ENCODE data around the gene OR5C1. TPM values are rescaled to one million over a fixed set of nuclear protein-coding genes. Genes with fewer than 3 reads are reported as not detected.

The OR5C1 gene
- total RNA-seq, 1 donor from 2014 or later, result not detected

DNA sequence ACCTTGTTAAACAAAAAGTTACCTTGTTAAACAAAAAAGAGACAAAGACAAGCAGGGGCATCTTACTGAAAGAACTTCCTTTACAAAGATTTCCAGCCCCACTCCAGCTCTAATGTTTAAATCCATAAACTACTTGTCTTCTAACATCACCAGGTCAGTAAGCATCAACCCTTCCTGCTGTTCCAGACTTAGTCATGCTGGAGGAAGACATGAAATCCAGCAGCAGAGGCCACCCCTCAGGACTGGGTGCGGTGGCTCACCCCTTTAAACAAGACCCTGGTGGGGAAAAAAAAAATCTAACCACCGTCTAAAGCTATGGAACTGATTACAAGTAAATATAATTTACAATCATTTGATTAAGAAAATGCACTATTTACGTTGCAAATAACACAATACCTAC, 30.6 kb downstream of the OR5C1 start:
- no peak for DNase-seq (ENCODE audit: extremely low spot score, unreplicated experiment)
- Mint-ChIP-seq H3K4me3 (no peak overlapping the region), H3K36me3 (peaks cover 18% of the 10 kb centered on the region), H3K27ac (no peak overlapping the region), H3K4me1 (ENCODE audit: unreplicated experiment) (no peaks in the 10 kb centered on the region), H3K27me3 (no peaks in the 10 kb centered on the region), H3K9me3 (no peaks in the 10 kb centered on the region)
- TF ChIP-seq, protein P1, sequence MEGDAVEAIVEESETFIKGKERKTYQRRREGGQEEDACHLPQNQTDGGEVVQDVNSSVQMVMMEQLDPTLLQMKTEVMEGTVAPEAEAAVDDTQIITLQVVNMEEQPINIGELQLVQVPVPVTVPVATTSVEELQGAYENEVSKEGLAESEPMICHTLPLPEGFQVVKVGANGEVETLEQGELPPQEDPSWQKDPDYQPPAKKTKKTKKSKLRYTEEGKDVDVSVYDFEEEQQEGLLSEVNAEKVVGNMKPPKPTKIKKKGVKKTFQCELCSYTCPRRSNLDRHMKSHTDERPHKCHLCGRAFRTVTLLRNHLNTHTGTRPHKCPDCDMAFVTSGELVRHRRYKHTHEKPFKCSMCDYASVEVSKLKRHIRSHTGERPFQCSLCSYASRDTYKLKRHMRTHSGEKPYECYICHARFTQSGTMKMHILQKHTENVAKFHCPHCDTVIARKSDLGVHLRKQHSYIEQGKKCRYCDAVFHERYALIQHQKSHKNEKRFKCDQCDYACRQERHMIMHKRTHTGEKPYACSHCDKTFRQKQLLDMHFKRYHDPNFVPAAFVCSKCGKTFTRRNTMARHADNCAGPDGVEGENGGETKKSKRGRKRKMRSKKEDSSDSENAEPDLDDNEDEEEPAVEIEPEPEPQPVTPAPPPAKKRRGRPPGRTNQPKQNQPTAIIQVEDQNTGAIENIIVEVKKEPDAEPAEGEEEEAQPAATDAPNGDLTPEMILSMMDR (conservative IDR thresholded peaks at IDR 0.05), result no peak

DNA sequence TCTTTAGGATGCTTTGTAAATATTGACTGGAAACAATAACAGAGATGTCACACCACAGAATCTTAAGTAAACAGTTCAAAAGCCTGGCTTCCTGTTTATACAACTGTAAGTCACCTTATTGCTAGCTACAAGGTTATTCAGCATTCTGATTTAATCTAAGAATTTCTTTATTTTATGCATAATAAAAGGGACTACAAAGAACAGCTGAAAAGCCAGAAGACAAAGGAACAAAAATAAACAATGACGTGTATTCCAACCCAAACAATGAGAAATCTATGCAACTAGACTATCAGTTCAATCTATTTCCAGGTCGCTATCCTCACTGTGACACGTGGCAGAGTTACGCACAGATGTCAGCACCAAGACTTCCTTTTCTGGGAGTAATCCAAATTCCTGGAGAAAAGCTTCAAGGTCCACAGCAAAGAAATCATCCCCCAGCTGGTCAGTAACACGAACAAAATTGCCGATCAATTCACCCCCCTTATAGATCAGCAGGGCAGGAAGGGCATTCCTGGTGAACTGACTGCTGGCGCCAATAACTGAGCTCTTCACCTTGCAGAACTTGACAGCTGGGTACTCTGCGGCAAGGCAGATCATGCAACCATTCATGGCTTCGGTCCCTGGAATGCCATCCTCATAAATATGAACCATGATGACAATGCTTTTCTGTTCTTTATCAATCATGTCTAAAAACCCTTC, 31.2 kb downstream of the OR5C1 start:
- Mint-ChIP-seq H3K27ac (no peak overlapping the region), H3K27me3 (no peaks in the 10 kb centered on the region), H3K4me3 (no peak overlapping the region), H3K36me3 (peaks cover 18% of the 10 kb centered on the region), H3K4me1 (ENCODE audit: unreplicated experiment) (no peaks in the 10 kb centered on the region), H3K9me3 (no peaks in the 10 kb centered on the region)
- DNase-seq (ENCODE audit: extremely low spot score, unreplicated experiment), result no peak
- TF ChIP-seq, protein P1 (conservative IDR thresholded peaks at IDR 0.05), result no peak

DNA sequence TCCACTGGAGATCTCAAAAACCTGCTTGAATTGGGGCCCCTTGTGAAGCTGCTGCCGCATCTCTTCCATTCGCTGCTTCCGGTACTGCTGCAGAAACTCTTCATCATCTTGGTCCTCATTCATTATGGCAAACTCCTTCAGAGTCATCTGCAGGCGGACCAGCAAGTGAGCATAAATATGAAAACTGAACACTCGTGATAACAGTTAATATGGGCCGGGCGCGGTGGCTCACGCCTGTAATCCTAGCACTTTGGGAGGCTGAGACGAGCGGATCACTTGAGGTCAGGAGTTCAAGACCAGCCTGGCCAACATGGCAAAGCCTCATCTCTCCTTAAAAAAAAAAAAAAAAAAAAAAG, 31.7 kb downstream of the OR5C1 start:
- TF ChIP-seq, protein P1 (conservative IDR thresholded peaks at IDR 0.05), result no peak
- no peak overlapping the region for H3K4me3 Mint-ChIP-seq
- no peak for DNase-seq (ENCODE audit: extremely low spot score, unreplicated experiment)
- no peaks in the 10 kb centered on the region for H3K9me3 Mint-ChIP-seq
- no peak overlapping the region for H3K27ac Mint-ChIP-seq
- H3K4me1 Mint-ChIP-seq (ENCODE audit: unreplicated experiment), result no peaks in the 10 kb centered on the region
- H3K27me3 Mint-ChIP-seq, result no peaks in the 10 kb centered on the region
- H3K36me3 Mint-ChIP-seq, result peaks cover 18% of the 10 kb centered on the region

DNA sequence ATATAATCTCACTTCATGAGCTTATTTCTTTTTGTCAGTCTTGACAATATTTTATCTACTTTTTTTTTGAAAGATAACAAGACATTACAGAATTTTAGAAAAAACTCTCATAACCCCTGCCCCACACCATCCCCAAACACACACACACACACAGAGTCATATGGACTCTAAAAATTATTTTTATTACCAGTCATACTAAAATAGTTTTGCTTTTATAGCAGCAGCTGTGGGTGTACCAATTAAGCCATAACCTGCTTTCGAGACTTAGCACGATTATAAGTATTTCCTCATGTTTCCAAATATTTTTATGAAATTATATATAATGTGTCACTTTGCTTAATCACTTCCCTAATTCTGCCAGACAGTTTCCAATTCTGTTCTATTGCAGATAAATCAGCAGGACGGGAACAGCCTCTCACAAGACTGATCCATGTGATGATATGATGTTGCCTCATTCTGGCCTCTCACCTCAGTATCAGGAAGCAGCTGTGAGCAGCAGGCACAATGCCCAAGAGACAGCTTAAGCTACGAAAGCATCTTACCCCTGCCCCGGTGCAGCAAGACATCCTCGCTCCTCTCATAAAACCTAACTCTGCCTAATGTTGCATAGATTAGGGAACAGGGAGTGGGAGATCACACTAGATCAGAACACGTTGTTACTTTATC, 32.7 kb downstream of the OR5C1 start:
- no peak overlapping the region for H3K27ac Mint-ChIP-seq
- no peak overlapping the region for H3K4me3 Mint-ChIP-seq
- H3K9me3 Mint-ChIP-seq, result no peaks in the 10 kb centered on the region
- H3K36me3 Mint-ChIP-seq, result peaks cover 18% of the 10 kb centered on the region
- no peaks in the 10 kb centered on the region for H3K4me1 Mint-ChIP-seq (ENCODE audit: unreplicated experiment)
- DNase-seq (ENCODE audit: extremely low spot score, unreplicated experiment), result no peak
- no peaks in the 10 kb centered on the region for H3K27me3 Mint-ChIP-seq
- TF ChIP-seq, protein P1 (conservative IDR thresholded peaks at IDR 0.05), result no peak

DNA sequence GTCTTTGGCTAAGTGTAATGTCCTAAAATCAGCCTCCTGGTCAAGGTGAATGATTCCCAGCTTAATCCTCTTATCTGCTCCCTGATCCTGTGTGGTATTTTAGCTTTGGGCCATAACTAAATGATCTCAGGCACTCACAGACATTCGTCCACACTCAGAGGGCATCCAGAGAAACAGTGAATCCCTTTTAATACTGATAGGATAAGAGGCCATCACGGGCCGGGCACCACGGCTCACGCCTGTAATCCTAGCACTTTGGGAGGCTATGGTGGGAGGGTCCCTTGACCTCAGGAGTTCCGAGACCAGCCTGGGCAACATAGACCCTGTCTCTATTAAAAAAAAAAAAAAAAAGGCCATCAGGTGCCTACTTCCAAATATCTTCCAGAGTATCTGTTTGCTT, 33.3 kb downstream of the OR5C1 start:
- no peaks in the 10 kb centered on the region for H3K27me3 Mint-ChIP-seq
- no peaks in the 10 kb centered on the region for H3K9me3 Mint-ChIP-seq
- DNase-seq (ENCODE audit: extremely low spot score, unreplicated experiment), result no peak
- H3K4me3 Mint-ChIP-seq, result no peak overlapping the region
- H3K4me1 Mint-ChIP-seq (ENCODE audit: unreplicated experiment), result peaks cover 6% of the 10 kb centered on the region
- H3K27ac Mint-ChIP-seq, result no peak overlapping the region
- H3K36me3 Mint-ChIP-seq, result peaks cover 18% of the 10 kb centered on the region
- TF ChIP-seq, protein P1 (conservative IDR thresholded peaks at IDR 0.05), result no peak
